ENCODE data around the gene FAM193A.

- TF ChIP-seq, protein P1, sequence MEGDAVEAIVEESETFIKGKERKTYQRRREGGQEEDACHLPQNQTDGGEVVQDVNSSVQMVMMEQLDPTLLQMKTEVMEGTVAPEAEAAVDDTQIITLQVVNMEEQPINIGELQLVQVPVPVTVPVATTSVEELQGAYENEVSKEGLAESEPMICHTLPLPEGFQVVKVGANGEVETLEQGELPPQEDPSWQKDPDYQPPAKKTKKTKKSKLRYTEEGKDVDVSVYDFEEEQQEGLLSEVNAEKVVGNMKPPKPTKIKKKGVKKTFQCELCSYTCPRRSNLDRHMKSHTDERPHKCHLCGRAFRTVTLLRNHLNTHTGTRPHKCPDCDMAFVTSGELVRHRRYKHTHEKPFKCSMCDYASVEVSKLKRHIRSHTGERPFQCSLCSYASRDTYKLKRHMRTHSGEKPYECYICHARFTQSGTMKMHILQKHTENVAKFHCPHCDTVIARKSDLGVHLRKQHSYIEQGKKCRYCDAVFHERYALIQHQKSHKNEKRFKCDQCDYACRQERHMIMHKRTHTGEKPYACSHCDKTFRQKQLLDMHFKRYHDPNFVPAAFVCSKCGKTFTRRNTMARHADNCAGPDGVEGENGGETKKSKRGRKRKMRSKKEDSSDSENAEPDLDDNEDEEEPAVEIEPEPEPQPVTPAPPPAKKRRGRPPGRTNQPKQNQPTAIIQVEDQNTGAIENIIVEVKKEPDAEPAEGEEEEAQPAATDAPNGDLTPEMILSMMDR (conservative IDR thresholded peaks at IDR 0.05; ENCODE audit: low read depth, low read length), result no peak
- TF ChIP-seq EZH2phosphoT487 (IDR thresholded peaks at IDR 0.05; ENCODE audit: borderline replicate concordance, low read length), result no peak
- no peak for TF ChIP-seq EZH2 (IDR thresholded peaks at IDR 0.05; ENCODE audit: low read length, unreplicated experiment)
Observed at GRCh38 chr4:2526559-2526958, 9.9 kb upstream of the FAM193A start.
